HTR-8/SVneo (cell line): Measurements from ENCODE around the gene RDM1.
A peak's percentile ranks its signal among the peaks of the same experiment; 100 is the strongest.
"Not testable (repeated sequence)": the region's sequence is repeated elsewhere in the genome, so short reads cannot be mapped to it uniquely, and the experiment has no call there.

ENCODE experiments used
- DNase-seq: peaks from one replicate; pipeline ENCODE4 v3.0.0; 2011; ENCODE audit warnings: low spot score, mixed read lengths; ENCODE audit not compliant: insufficient read length
- FAIRE-seq: peaks from 2 replicates; lab custom pipeline; 2011; peaks lifted over from hg19 to GRCh38; lab: Jason Lieb, UNC

The RDM1 gene

DNA sequence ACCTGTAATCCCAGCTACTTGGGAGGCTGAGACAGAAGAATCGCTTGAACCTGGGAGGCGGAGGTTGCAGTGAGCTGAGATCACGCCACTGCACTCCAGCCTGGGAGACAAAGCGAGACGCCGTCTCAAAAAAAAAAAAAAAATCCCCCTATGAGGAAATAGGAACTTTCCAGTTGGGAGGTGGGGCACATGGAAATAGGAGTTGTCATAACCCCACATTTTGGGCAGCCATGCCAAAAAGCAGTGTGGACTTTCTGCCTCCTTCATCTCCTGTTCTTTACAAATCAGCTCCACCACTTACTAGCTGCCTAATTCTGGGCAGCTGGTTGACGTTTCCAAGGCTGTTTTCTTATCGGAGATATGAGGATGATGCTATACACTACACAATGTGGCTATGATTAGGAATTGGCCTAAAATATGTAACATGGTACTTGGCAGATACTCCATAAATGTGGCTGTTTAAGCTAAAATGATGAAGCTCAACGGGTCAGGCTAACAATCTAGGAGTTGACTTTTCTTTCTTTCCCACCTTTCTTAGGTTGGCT, 28.9 kb downstream of the RDM1 start:
- FAIRE-seq (no peak), DNase-seq (no peak)

GRCh38 chr17:35900708-35901480, 29.7 kb downstream of the RDM1 start:
- FAIRE-seq (no peak), DNase-seq (peak; percentile 34)

DNA sequence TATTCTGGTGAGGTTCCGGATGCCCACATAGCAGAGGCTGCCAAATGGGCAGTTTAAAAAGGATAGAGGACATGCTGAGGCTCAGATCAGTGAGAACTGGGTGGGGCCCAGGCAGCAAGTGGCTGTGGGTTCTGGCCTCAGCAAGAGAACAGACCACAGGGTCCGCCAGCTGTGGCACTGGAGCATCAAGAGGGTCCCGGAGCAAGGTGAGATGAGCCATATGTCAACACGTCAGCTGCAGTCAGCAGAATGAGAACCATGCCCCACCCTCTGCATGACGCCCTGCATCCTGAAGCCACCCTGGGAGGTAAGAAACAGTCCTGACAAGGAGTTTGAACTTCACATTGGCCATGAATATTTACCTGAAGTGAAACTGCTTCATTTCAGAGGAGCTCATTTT, 30.3 kb downstream of the RDM1 start:
- FAIRE-seq (no peak), DNase-seq (no peak)

- DNase-seq (no peak), FAIRE-seq (no peak)
Observed at GRCh38 chr17:35898283-35899070, 32.1 kb downstream of the RDM1 start.

- not testable (repeated sequence) for DNase-seq, FAIRE-seq
Observed at GRCh38 chr17:35897772-35898171, 32.8 kb downstream of the RDM1 start.

- no peak for FAIRE-seq
- no peak for DNase-seq
Observed at GRCh38 chr17:35895636-35896587, 34.7 kb downstream of the RDM1 start.

DNA sequence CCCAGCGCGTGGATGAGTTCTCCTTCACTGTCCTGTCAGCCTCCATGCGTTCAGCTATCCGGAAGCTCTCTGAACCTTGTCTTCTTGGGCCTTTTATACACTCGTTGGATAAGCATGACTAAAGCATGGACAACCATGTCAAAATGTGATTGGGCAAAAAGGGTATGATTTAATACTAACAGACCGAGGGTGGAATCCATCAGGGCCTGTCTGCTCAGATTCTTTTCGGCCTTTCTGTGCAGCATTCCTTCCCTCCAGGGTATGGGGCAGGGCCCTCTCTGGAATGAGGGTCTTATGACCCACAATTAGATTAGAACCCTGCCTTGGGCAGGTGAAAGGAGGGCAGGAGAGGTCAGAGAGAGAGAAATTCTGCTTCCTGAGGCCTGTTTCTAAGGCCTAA, 36.4 kb downstream of the RDM1 start:
- DNase-seq (no peak), FAIRE-seq (no peak)

GRCh38 chr17:35893751-35894150, 36.8 kb downstream of the RDM1 start:
- FAIRE-seq (no peak), DNase-seq (no peak)

DNA sequence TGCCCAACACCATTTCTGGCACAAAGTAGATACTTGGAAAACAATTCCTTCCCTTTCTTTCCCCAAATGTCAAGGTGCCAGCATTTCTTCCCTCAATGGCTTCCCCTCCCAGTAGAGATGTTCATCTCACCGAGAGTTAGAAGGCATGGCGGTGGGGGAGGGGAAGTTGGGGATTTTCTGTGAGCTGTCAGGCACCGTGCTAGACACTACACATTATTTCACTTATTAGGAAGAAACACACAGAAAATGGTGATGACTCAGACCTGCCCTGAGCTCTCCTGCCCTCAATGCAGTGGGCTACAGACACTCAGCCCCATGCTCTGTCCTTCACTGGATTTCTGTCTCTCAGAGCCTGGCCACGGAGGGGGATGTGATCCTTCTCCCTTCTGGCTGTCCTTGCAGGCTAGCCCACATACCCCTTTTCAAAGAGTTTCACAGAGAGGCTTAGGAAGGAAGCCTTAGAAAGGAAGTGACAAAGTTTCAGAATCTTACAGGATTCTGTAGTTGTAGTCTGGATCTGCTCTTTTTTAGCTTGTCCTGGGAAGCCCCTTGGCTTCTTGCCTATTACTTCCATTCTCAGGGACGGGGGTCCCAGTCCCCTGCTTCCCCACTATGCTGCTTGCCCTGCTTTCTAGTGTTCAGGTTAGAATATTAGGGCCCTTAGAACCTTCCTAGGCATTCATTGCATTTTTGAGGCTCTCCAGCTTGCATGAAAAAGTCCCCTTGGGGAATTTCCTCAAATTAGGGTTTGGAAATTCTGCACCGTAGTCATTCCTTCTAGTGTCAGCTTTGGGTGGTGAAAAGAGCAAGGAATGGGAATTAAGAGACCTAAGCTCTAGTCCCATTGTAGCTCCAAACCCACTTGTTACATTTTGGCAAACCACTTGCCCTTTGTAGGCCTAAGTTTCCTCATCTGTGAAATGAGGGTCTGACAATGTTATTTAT, 38.2 kb downstream of the RDM1 start:
- FAIRE-seq (no peak), DNase-seq (no peak)

- FAIRE-seq = no peak
Observed at GRCh38 chr17:35891269-35891668, 39.3 kb downstream of the RDM1 start.

GRCh38 chr17:35890774-35891155, 39.8 kb downstream of the RDM1 start:
- DNase-seq (no peak), FAIRE-seq (no peak)

More at GRCh38 chr17:35891269-35891668, 39.3 kb downstream of the RDM1 start:
- no peak for DNase-seq

DNA sequence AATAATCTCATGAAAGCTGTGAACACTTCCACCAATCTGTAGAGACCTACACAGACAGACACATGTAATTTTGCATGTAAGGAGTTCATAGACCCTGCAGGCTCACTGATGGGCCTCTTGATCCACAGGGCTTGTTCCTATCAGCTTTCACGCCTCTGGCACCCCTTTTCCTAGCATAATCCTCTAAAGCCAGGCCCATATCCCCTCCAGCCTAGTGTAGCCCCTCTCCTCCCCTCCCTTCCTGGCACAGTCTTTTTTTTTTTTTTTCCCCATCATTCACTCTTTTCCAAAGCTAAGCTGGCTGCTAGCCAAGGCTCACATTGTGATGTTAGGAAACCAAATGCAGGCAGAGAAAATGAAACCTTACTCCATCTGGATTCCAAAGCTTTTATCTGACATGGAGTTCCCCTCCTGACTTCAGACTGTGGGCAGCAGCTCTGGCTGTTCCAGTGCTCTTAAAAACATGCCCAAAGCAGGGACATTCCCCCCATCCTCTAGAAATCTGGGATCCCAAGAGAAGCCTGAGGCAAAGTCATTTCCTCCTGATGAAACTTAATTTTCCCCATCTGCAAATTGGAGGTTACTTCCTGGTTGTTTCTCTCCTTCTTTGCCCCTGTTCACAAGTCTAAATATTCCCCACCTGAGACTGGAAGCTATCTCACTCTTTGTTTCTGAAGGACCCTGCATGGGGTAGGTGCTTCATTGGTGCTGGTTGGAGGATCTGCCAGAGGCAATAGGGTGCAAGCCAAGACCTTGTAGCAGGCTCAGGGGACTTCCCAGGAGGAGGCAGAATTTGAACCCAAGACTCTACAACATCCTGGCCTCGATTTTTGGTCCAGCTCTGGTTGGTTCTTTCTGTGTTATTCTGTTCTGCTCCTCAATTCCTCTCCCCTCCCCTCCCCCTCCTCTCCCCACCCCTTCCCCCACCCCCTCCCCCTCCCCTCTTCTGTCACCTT, 40.5 kb downstream of the RDM1 start:
- FAIRE-seq = no peak
- DNase-seq = peak; percentile 56

- DNase-seq = no peak
- no peak for FAIRE-seq
Observed at GRCh38 chr17:35889241-35889640, 41.3 kb downstream of the RDM1 start.

DNA sequence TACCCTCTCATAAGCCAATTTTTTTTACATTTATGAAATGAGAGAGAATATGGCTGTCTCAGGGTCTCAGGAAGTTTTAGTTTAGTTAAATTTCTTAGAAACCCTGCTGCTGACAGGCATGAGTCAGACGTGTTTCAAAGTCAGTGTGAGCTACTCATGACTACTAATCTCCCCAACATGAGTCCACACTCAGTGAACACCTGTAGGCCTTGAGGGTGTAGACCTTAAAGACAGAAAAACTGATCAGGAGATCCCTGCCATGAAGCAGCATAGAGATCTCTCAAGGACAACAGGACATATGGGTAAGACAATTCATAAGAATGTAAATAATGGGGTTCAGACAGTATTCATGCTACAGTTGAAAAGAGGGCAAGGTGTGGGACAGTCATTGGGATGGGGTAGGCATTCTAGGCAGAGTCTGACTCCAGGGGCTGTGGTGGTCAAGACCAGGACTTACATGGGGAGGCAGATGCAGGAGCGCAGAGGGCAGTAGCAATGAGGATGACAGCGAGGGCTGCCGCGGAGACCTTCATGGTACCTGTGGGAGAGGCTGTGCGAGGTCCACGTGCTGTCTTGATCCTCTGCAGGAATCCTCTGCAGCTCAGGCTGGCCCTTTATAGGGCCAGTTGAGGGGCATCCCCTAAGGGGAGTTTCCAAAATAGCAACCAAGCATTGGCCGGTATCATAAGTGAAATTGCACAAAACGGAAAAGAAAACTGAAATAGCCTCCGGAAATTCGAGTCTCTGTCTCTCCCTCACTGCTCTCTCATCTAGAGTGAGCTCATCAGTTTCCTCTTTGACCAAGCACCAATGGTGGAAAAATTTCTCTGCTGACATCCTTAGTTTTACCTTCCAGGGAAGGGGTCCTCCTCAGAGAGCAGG, 50.6 kb downstream of the RDM1 start, which contains the start of gene CCL5:
Gene CCL5 (minus strand): TSS at position 588 of the 882 bp plus-strand sequence.
- DNase-seq = no peak

GRCh38 chr17:35878361-35878760, 52.2 kb downstream of the RDM1 start:
- DNase-seq (no peak), FAIRE-seq (no peak)

More for the DNA sequence above, 50.6 kb downstream of the RDM1 start, which contains the start of gene CCL5:
- FAIRE-seq = no peak

DNA sequence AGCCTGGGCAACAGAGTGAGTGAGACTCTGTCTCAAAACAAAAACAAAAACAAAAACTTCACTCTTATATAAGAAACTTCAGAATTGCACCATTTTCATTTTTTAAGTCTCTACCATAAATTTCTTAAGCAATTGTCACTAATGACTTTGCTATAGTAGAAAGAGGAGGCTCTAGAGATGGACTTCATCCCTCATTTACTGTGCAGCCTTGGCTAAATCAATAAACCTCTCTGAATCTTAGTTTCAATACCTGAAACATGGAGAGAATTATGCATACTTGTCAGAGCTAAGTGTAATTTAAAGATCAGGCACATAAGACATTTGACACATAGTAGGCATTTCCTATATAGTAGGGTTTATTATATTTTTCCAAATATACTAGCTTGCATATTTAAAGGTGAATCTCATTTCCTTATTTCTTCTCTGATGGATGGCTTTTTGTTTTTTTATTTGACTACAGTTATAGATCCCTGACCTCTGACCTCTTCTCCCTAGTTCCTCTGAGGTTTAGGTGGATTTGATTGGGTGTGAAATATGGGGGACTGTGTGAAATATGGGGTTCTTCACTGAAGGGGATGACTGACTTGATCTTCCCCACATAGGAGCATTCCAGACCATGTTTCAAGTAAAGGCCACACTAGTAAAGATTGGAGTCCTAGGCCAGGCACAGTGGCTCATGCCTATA, 53.1 kb downstream of the RDM1 start:
- no peak for DNase-seq
- no peak for FAIRE-seq
